Measurements from ENCODE around the gene CDH12. TPM values are rescaled to one million over a fixed set of nuclear protein-coding genes. Genes with fewer than 3 reads are reported as not detected.

Gene CDH12
- polyA plus RNA-seq, 2 of the 4 experiments (the other 2 are of a cell fraction): 0.04 TPM; not detected in 1

GRCh38 chr5:21826884-21827283, 1026.3 kb downstream of the CDH12 start:
- no peaks in the 10 kb centered on the region for H3K9me3 ChIP-seq
- 6% methylated on average over 1 of the region's 1 CpG for WGBS (ENCODE audit: missing lambda C conversion rate)
- H3K4me2 ChIP-seq: no peak overlapping the region
- ATAC-seq (no peak), DNase-seq (ENCODE audit: low read depth in 1 of 2, low spot score in 1 of 2) (no peak), FAIRE-seq (no peak)
- TF ChIP-seq, protein P1, sequence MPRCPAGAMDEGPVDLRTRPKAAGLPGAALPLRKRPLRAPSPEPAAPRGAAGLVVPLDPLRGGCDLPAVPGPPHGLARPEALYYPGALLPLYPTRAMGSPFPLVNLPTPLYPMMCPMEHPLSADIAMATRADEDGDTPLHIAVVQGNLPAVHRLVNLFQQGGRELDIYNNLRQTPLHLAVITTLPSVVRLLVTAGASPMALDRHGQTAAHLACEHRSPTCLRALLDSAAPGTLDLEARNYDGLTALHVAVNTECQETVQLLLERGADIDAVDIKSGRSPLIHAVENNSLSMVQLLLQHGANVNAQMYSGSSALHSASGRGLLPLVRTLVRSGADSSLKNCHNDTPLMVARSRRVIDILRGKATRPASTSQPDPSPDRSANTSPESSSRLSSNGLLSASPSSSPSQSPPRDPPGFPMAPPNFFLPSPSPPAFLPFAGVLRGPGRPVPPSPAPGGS (IDR thresholded peaks at IDR 0.05): no peak
- TF ChIP-seq RFX5 (IDR thresholded peaks at IDR 0.05) (no peak), MYC (IDR thresholded peaks at IDR 0.05; ENCODE audit: borderline replicate concordance, low read length) (no peak)
- ChIA-PET POLR2A (no interaction called here), CTCF (no interaction called here)
- no peaks in the 10 kb centered on the region for H3K4me1 ChIP-seq
- H3K4me3 ChIP-seq: no peak overlapping the region
- no peak overlapping the region for H3K27ac ChIP-seq

DNA sequence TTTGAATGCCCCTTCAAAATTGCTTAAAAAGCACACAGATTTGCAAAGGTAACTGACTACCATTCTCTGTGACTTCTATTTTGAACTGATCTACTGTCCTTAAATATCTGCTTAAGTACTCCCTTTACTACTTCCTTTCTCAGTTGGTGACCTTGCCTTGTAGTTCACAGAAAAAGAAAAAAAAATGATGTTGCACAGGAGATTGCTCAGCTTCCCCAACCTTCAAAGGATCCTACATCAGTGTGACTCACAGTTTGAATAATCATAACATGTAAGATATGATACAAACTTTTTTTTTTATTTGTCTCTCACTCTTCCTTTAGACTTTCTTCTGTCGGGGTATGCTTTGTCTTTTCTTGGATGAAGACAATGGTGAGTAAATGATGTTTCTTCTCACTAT, 1029.6 kb downstream of the CDH12 start:
- ChIA-PET POLR2A (no interaction called here), CTCF (interaction anchor here (1.0 kb wide), 1 partner anchor 20 kb away, joined by 4 read pairs; no protein-coding TSS in a partner anchor)
- H3K4me2 ChIP-seq: no peak overlapping the region
- WGBS (ENCODE audit: missing lambda C conversion rate): 2% methylated on average over 1 of the region's 1 CpG
- ATAC-seq (no peak), DNase-seq (ENCODE audit: low read depth in 1 of 2, low spot score in 1 of 2) (no peak), FAIRE-seq (no peak)
- H3K4me1 ChIP-seq: no peaks in the 10 kb centered on the region
- H3K9me3 ChIP-seq: no peaks in the 10 kb centered on the region
- H3K27ac ChIP-seq: no peak overlapping the region
- no peak overlapping the region for H3K4me3 ChIP-seq
- TF ChIP-seq GATA3 (IDR thresholded peaks at IDR 0.05; ENCODE audit: borderline replicate concordance) (no peak), RAD21 (conservative IDR thresholded peaks at IDR 0.05 in 1 of 2, IDR thresholded peaks at IDR 0.05 in 1 of 2) (no peak), MYC (IDR thresholded peaks at IDR 0.05; ENCODE audit: borderline replicate concordance, low read length) (no peak), BHLHE40 (IDR thresholded peaks at IDR 0.05; ENCODE audit: low read depth, low read length) (no peak)
- TF ChIP-seq, protein P2, sequence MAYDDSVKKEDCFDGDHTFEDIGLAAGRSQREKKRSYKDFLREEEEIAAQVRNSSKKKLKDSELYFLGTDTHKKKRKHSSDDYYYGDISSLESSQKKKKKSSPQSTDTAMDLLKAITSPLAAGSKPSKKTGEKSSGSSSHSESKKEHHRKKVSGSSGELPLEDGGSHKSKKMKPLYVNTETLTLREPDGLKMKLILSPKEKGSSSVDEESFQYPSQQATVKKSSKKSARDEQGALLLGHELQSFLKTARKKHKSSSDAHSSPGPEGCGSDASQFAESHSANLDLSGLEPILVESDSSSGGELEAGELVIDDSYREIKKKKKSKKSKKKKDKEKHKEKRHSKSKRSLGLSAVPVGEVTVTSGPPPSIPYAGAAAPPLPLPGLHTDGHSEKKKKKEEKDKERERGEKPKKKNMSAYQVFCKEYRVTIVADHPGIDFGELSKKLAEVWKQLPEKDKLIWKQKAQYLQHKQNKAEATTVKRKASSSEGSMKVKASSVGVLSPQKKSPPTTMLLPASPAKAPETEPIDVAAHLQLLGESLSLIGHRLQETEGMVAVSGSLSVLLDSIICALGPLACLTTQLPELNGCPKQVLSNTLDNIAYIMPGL (CRISPR knock-in tag; IDR thresholded peaks at IDR 0.05; ENCODE audit: borderline replicate concordance): no peak

DNA sequence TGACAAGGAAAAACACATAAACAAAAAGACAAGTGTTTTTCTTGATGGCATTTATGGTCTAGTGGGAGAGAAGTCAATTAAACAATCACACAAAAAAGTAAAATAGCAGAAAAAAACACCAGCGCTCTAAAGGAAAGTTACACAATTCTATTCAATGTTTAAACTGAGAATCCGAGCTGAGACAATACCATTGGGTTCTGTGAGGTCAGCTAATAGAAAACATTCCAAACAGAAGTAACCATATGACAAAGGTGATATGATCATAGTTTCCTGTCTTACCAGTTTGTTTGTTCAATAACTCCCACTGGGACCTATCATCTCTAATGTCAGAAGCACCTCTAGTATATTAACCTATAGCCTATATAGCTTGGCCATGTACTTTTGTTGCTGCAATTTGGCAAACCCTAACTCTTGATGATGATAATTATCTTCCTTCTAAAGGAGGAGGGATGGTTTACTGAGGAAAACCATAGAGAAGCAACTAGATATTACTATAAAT, 1030.0 kb downstream of the CDH12 start:
- Histone ChIP-seq H3K4me3 (no peak overlapping the region), H3K4me2 (no peak overlapping the region), H3K27ac (no peak overlapping the region), H3K4me1 (no peaks in the 10 kb centered on the region), H3K9me3 (no peaks in the 10 kb centered on the region)
- 36% methylated on average over 2 of the region's 2 CpGs for WGBS (ENCODE audit: missing lambda C conversion rate)
- TF ChIP-seq JUNB (IDR thresholded peaks at IDR 0.05): no peak
- no peak for TF ChIP-seq RFX5 (IDR thresholded peaks at IDR 0.05)
- no peak for TF ChIP-seq MAFK (IDR thresholded peaks at IDR 0.05; ENCODE audit: partially characterized antibody)
- TF ChIP-seq HOXA7 (CRISPR knock-in tag; IDR thresholded peaks at IDR 0.05): no peak
- TF ChIP-seq ZC3H11A (IDR thresholded peaks at IDR 0.05): no peak
- no peak for TF ChIP-seq E2F6 (IDR thresholded peaks at IDR 0.05; ENCODE audit: borderline replicate concordance, low read depth)
- TF ChIP-seq CBX2 (IDR thresholded peaks at IDR 0.05; ENCODE audit: borderline replicate concordance, low read depth): no peak
- TF ChIP-seq PHF8 (IDR thresholded peaks at IDR 0.05; ENCODE audit: borderline replicate concordance, low read depth): no peak
- no peak for TF ChIP-seq CHD2 (IDR thresholded peaks at IDR 0.05; ENCODE audit: low read length, partially characterized antibody)
- TF ChIP-seq MAX (IDR thresholded peaks at IDR 0.05): no peak
- ChIA-PET POLR2A (no interaction called here), CTCF (interaction anchor here (1.0 kb wide), 1 partner anchor 20 kb away, joined by 4 read pairs; no protein-coding TSS in a partner anchor)
- no peak for DNase-seq (ENCODE audit: low read depth in 1 of 2, low spot score in 1 of 2)
- ATAC-seq: no peak
- no peak for FAIRE-seq

DNA sequence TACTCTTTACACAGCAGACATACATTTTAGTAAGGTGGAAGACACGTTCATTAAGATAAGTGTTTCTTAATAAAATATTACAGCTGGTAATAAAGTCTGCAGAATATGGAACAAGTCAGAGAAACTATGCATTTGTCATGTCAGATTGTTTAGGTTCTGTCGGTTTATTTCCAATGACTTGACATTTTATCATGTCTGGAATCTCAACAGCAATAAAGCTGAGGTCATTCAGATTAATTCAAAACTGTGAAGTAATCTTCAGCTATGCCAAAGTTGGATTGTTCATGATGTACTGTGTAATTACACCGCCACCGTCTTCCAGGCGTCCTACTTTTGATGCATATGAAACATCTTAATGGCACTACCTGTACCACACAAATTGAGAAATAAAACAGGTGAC, 1032.6 kb downstream of the CDH12 start:
- 35% methylated on average over 5 of the region's 5 CpGs for WGBS (ENCODE audit: missing lambda C conversion rate)
- CTCF ChIA-PET: interaction anchor here (0.5 kb wide), 1 partner anchor 186 kb away, joined by 3 read pairs; no protein-coding TSS in a partner anchor
- no peak overlapping the region for H3K4me3 ChIP-seq
- POLR2A ChIA-PET: no interaction called here
- no peaks in the 10 kb centered on the region for H3K4me1 ChIP-seq
- DNase-seq (ENCODE audit: low read depth in 1 of 2, low spot score in 1 of 2) (no peak), ATAC-seq (no peak), FAIRE-seq (no peak)
- H3K27ac ChIP-seq: no peak overlapping the region
- no peaks in the 10 kb centered on the region for H3K9me3 ChIP-seq
- H3K4me2 ChIP-seq: no peak overlapping the region
- TF ChIP-seq CBX2 (IDR thresholded peaks at IDR 0.05; ENCODE audit: borderline replicate concordance, low read depth): no peak
- TF ChIP-seq, protein P3, sequence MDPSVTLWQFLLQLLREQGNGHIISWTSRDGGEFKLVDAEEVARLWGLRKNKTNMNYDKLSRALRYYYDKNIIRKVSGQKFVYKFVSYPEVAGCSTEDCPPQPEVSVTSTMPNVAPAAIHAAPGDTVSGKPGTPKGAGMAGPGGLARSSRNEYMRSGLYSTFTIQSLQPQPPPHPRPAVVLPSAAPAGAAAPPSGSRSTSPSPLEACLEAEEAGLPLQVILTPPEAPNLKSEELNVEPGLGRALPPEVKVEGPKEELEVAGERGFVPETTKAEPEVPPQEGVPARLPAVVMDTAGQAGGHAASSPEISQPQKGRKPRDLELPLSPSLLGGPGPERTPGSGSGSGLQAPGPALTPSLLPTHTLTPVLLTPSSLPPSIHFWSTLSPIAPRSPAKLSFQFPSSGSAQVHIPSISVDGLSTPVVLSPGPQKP (IDR thresholded peaks at IDR 0.05; ENCODE audit: low read depth, low read length): no peak
- TF ChIP-seq EHMT2 (IDR thresholded peaks at IDR 0.05; ENCODE audit: low read depth): no peak
- no peak for TF ChIP-seq RAD21 (conservative IDR thresholded peaks at IDR 0.05 in 1 of 2, IDR thresholded peaks at IDR 0.05 in 1 of 2)
- TF ChIP-seq SMC3 (IDR thresholded peaks at IDR 0.05): no peak
- TF ChIP-seq HOXA7 (CRISPR knock-in tag; IDR thresholded peaks at IDR 0.05): no peak
- TF ChIP-seq ESRRA (IDR thresholded peaks at IDR 0.05; ENCODE audit: borderline replicate concordance, low read length): no peak
- TF ChIP-seq TP53 (CRISPR knock-in tag; IDR thresholded peaks at IDR 0.05): no peak
- no peak for TF ChIP-seq CBX8 (IDR thresholded peaks at IDR 0.05)
- no peak for TF ChIP-seq HDAC2 (IDR thresholded peaks at IDR 0.05)
- no peak for TF ChIP-seq ZSCAN20 (CRISPR knock-in tag; IDR thresholded peaks at IDR 0.05)
- TF ChIP-seq BHLHE40 (IDR thresholded peaks at IDR 0.05; ENCODE audit: low read depth, low read length): no peak
- no peak for TF ChIP-seq EHF (CRISPR knock-in tag; IDR thresholded peaks at IDR 0.05)
- TF ChIP-seq NFE2L2 (conservative IDR thresholded peaks at IDR 0.05; ENCODE audit: low read length): peak; percentile 76
- TF ChIP-seq CEBPB (IDR thresholded peaks at IDR 0.05): no peak
- no peak for TF ChIP-seq POLR2AphosphoS2 (conservative IDR thresholded peaks at IDR 0.05; ENCODE audit: low read length)
